ENCODE measurements around the gene CHSY1.

CHSY1 gene

DNA sequence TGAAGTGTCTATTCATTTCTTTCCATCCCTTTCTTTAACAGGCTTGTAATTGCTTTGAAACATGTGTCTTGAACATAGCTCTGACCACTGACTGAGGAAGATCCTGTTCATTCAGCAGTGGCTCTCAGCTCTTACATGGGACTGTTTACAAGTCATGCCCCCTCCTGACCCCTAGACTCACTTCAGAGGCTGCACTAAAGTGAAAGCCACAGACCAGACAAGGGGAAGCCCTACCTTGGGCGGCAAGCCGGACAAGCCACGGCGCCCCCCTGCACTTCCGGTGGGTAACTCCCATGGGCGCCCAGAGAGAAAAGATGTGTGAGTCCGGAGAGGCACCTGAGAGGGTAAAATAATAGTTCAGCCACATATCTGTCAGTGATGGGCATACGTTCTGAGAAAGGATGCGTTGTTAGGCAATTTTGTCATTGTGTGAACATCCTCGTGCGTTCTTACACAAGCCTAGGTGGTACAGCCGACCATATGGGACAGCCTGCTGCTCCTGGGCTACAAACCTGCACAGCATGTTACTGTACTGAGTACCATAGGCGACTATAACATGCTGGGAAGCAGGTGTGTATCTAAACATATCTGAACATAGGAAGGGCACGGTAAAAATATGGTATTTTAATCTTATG, 116.2 kb downstream of the CHSY1 start:
- DNase-seq (ENCODE audit: low read depth): no peak

DNA sequence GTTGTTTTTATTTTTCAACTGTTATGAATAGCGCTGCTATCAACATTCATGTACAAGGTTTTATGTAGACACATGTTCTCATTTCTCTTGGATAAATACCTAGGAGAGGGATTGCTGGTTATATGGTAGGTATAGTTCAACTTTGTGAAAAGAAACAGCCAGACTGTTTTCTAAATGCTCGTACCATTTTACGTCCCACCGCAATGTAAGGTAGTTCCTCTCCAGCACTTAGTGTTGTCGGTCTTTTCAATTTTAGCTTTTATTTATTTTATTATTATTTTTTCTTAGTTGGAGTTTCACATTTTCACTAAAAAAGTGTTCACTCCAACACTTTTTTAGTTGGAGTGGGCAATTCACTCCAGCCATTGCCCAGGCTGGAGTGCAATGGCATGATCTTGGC, 117.1 kb downstream of the CHSY1 start:
- DNase-seq (ENCODE audit: low read depth): no peak

- no peak for DNase-seq (ENCODE audit: low read depth)
Observed at GRCh38 chr15:101133751-101134261, 118.0 kb downstream of the CHSY1 start.

- no peak for DNase-seq (ENCODE audit: low read depth)
Observed at GRCh38 chr15:101133181-101133460, 118.7 kb downstream of the CHSY1 start.

GRCh38 chr15:101132390-101133180, 119.3 kb downstream of the CHSY1 start:
- DNase-seq (ENCODE audit: low read depth): no peak

GRCh38 chr15:101131489-101132389, 120.1 kb downstream of the CHSY1 start:
- DNase-seq (ENCODE audit: low read depth): no peak

DNA sequence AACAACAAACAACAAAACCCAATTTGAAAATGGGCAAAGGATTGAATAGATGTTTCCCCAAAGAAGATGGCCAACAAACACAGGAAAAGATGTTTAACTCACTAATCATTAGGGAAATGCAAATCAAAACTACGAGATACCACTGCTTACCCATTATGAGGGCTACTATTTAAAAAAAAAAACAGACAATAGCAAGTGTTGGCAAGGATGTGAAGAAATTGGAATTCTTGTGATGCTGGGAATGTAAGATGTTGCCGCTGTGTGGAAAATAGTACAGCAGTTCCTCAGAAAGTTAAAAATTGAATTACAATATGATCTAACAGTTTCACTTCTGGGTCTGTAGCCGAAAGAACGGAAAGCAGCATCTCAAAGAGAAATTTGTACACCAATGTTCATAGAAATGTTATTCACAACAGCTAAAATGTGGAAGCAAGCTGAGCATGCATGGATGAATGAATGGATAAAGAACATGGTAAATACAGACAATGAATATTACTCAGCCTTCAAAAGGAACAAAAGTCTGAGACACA, 121.9 kb downstream of the CHSY1 start:
- no peak for DNase-seq (ENCODE audit: low read depth)

GRCh38 chr15:101128221-101129015, 123.4 kb downstream of the CHSY1 start:
- DNase-seq (ENCODE audit: low read depth): peak; percentile 98

- DNase-seq (ENCODE audit: low read depth): peak; percentile 97
Observed at GRCh38 chr15:101127506-101128076, 124.3 kb downstream of the CHSY1 start.

- DNase-seq (ENCODE audit: low read depth): peak; percentile 61
Observed at GRCh38 chr15:101126618-101127505, 125.0 kb downstream of the CHSY1 start.

DNA sequence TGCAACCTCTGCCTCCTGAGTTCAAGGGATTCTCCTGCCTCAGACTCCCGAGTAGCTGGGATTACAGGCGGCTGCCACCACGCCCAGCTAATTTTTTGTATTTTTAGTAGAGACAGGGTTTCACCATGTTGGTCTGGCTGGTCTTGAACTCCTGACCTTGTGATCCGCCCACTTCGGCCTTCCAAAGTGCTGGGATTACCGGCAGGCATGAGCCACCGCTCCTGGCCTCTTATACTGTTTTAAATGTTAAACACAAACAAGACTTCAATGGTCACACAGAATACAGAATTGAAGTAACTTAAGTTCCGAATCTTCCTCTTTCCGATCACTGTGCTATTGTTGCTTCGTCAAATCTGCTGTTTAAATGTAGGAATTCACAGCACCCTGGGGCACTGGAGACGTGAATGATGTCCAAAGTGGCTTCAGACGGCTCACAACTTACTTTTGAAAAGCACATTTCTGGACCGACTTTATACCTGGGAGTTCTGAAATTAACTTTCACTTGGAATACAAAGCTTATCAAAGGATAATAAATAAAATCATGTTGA, 125.9 kb downstream of the CHSY1 start:
- peak; percentile 52 for DNase-seq (ENCODE audit: low read depth)

Data from iris pigment epithelial cell (primary cell).